GM19035 (cell line): ENCODE measurements around the gene TTLL1.

Experiments
- ATAC-seq: cut with Tn5 transposase; IDR thresholded peaks from one replicate; pipeline ENCODE4 v1.9.1; 2021; ENCODE audit not compliant: unreplicated experiment

The TTLL1 gene

GRCh38 chr22:42994917-42995562 lies 94.2 kb downstream of the TTLL1 start:
- ATAC-seq = no peak

GRCh38 chr22:42994276-42994916 lies 94.8 kb downstream of the TTLL1 start:
- no peak for ATAC-seq

- ATAC-seq = no peak
These were observed 95.4 kb downstream of the TTLL1 start for GRCh38 chr22:42993651-42994275.

- ATAC-seq = no peak
These were observed 96.2 kb downstream of the TTLL1 start for GRCh38 chr22:42992886-42993479.

GRCh38 chr22:42992092-42992491 lies 97.1 kb downstream of the TTLL1 start:
- no peak for ATAC-seq

- ATAC-seq = no peak
These were observed 98.1 kb downstream of the TTLL1 start for GRCh38 chr22:42991010-42991651.

GRCh38 chr22:42990131-42990838 lies 98.9 kb downstream of the TTLL1 start:
- ATAC-seq = no peak
